ENCODE results near the gene EFCAB7. TPM values are rescaled to one million over a fixed set of nuclear protein-coding genes. Genes with fewer than 3 reads are reported as not detected.
"Not testable (repeated sequence)": the region's sequence is repeated elsewhere in the genome, so short reads cannot be mapped to it uniquely, and the experiment has no call there.

The EFCAB7 gene
- total RNA-seq, 3 donors from 2014 or later = 5.6 to 15.1 (median 12.5) TPM

GRCh38 chr1:63557365-63557987 lies 34.2 kb downstream of the EFCAB7 start:
- Histone ChIP-seq H3K27ac (no peak overlapping the region), H3K4me1 (no peaks in the 10 kb centered on the region), H3K27me3 (no peaks in the 10 kb centered on the region), H3K9me3 (no peaks in the 10 kb centered on the region), H3K36me3 (no peaks in the 10 kb centered on the region), H3K4me3 (no peak overlapping the region)
- DNase-seq (ENCODE audit: low spot score in 2 of 2) = no peak
- no peak for TF ChIP-seq POLR2A (IDR thresholded peaks at IDR 0.05)
- no peak for TF ChIP-seq POLR2AphosphoS5 (IDR thresholded peaks at IDR 0.05)
- TF ChIP-seq CTCF (IDR thresholded peaks at IDR 0.05) = no peak
- intact Hi-C loops (cut with DNase I; ENCODE audit: low total_unique reads) = no loop called here

- DNase-seq (ENCODE audit: low spot score in 2 of 2) = no peak
- H3K9me3 ChIP-seq = no peaks in the 10 kb centered on the region
- H3K27me3 ChIP-seq = no peaks in the 10 kb centered on the region
- H3K36me3 ChIP-seq = no peaks in the 10 kb centered on the region
- TF ChIP-seq CTCF (IDR thresholded peaks at IDR 0.05) (no peak), POLR2A (IDR thresholded peaks at IDR 0.05) (no peak)
- H3K27ac ChIP-seq = no peak overlapping the region
- H3K4me1 ChIP-seq = no peaks in the 10 kb centered on the region
- intact Hi-C loops (cut with DNase I; ENCODE audit: low total_unique reads) = no loop called here
- H3K4me3 ChIP-seq = no peak overlapping the region
These were observed 36.0 kb downstream of the EFCAB7 start for GRCh38 chr1:63559357-63559756.

- Histone ChIP-seq H3K27me3 (no peaks in the 10 kb centered on the region), H3K4me1 (no peaks in the 10 kb centered on the region), H3K9me3 (no peaks in the 10 kb centered on the region), H3K36me3 (no peaks in the 10 kb centered on the region), H3K27ac (no peak overlapping the region), H3K4me3 (no peak overlapping the region)
- TF ChIP-seq POLR2AphosphoS5 (IDR thresholded peaks at IDR 0.05) = no peak
- no peak for TF ChIP-seq CTCF (IDR thresholded peaks at IDR 0.05)
- TF ChIP-seq POLR2A (IDR thresholded peaks at IDR 0.05) = no peak
- DNase-seq (ENCODE audit: low spot score in 2 of 2) = no peak
- intact Hi-C loops (cut with DNase I; ENCODE audit: low total_unique reads) = no loop called here
These were observed 40.4 kb downstream of the EFCAB7 start for GRCh38 chr1:63563745-63564144.

- no peaks in the 10 kb centered on the region for H3K27me3 ChIP-seq
- DNase-seq (ENCODE audit: low spot score in 2 of 2) = no peak
- H3K4me3 ChIP-seq = no peak overlapping the region
- no peaks in the 10 kb centered on the region for H3K36me3 ChIP-seq
- no peak overlapping the region for H3K27ac ChIP-seq
- no peak for TF ChIP-seq CTCF (IDR thresholded peaks at IDR 0.05)
- TF ChIP-seq POLR2AphosphoS5 (IDR thresholded peaks at IDR 0.05) = no peak
- no peak for TF ChIP-seq POLR2A (IDR thresholded peaks at IDR 0.05)
- H3K9me3 ChIP-seq = no peaks in the 10 kb centered on the region
- no peaks in the 10 kb centered on the region for H3K4me1 ChIP-seq
- intact Hi-C loops (cut with DNase I; ENCODE audit: low total_unique reads) = no loop called here
These were observed 45.7 kb downstream of the EFCAB7 start for GRCh38 chr1:63569068-63569467.

GRCh38 chr1:63569640-63570316 lies 46.5 kb downstream of the EFCAB7 start:
- Histone ChIP-seq H3K27ac (no peak overlapping the region), H3K4me3 (no peak overlapping the region), H3K9me3 (no peaks in the 10 kb centered on the region), H3K4me1 (no peaks in the 10 kb centered on the region), H3K27me3 (no peaks in the 10 kb centered on the region), H3K36me3 (no peaks in the 10 kb centered on the region)
- intact Hi-C loops (cut with DNase I; ENCODE audit: low total_unique reads) = no loop called here
- no peak for DNase-seq (ENCODE audit: low spot score in 2 of 2)
- TF ChIP-seq POLR2AphosphoS5 (IDR thresholded peaks at IDR 0.05) (no peak), CTCF (IDR thresholded peaks at IDR 0.05) (no peak), POLR2A (IDR thresholded peaks at IDR 0.05) (no peak)

- DNase-seq (ENCODE audit: low spot score in 2 of 2); H3K36me3 ChIP-seq; H3K4me3 ChIP-seq; H3K9me3 ChIP-seq; H3K4me1 ChIP-seq; H3K27ac ChIP-seq; H3K27me3 ChIP-seq; intact Hi-C loops (cut with DNase I; ENCODE audit: low total_unique reads): not testable (repeated sequence)
These were observed 49.4 kb downstream of the EFCAB7 start for GRCh38 chr1:63572686-63573085.

- H3K4me1 ChIP-seq; H3K4me3 ChIP-seq; DNase-seq (ENCODE audit: low spot score in 2 of 2); intact Hi-C loops (cut with DNase I; ENCODE audit: low total_unique reads); H3K27ac ChIP-seq; H3K9me3 ChIP-seq; H3K36me3 ChIP-seq; H3K27me3 ChIP-seq: not testable (repeated sequence)
These were observed 51.0 kb downstream of the EFCAB7 start for GRCh38 chr1:63574203-63574796.

Data from breast epithelium (tissue), 4 donors.